Coronary artery (tissue), 2 donors: ENCODE measurements around the gene DENND6A.

Experiments
- DNase-seq: peaks from one replicate; pipeline ENCODE4 v3.0.0-alpha.2; 2017; ENCODE audit warnings: low spot score
- H3K27ac ChIP-seq, 2 donors: fragments of 200-600 bp; sonication (generic); one replicate each; pipeline ENCODE4 v1.5.1; 2016 to 2019
- H3K4me3 ChIP-seq: fragments of 200-600 bp; sonication (generic); 2 replicates; pipeline ENCODE4 v1.5.1; 2016; ENCODE audit warnings: mild to moderate bottlenecking, moderate library complexity
- TF ChIP-seq, protein P1 (sequence below): fragments of 200-600 bp; sonication (generic); IDR thresholded peaks from one replicate; pipeline ENCODE4 v1.5.1; 2019; ENCODE audit warnings: antibody characterized with exemption

The DENND6A gene

DNA sequence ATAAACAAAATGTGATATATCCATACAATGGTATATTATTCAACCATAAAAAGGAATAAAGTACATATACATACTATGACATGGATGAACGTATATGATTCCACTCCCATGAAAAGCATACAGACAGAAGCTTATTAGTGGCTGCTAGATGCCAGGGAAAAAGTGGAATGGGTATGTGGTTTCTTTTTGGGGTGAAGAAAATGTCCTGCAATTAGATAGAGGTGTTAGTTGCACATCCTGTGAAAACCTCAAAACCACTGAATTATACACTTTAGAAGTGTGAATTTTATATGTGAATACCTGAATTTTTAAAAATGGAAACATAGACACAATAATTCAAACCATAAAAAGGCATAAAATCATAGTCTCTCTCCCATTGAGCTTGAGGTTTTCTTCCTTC, 11.2 kb downstream of the DENND6A start:
- DNase-seq, result no peak
- Histone ChIP-seq H3K27ac (no peak overlapping the region), H3K4me3 (no peak overlapping the region)
- TF ChIP-seq, protein P1, sequence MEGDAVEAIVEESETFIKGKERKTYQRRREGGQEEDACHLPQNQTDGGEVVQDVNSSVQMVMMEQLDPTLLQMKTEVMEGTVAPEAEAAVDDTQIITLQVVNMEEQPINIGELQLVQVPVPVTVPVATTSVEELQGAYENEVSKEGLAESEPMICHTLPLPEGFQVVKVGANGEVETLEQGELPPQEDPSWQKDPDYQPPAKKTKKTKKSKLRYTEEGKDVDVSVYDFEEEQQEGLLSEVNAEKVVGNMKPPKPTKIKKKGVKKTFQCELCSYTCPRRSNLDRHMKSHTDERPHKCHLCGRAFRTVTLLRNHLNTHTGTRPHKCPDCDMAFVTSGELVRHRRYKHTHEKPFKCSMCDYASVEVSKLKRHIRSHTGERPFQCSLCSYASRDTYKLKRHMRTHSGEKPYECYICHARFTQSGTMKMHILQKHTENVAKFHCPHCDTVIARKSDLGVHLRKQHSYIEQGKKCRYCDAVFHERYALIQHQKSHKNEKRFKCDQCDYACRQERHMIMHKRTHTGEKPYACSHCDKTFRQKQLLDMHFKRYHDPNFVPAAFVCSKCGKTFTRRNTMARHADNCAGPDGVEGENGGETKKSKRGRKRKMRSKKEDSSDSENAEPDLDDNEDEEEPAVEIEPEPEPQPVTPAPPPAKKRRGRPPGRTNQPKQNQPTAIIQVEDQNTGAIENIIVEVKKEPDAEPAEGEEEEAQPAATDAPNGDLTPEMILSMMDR, result no peak

DNA sequence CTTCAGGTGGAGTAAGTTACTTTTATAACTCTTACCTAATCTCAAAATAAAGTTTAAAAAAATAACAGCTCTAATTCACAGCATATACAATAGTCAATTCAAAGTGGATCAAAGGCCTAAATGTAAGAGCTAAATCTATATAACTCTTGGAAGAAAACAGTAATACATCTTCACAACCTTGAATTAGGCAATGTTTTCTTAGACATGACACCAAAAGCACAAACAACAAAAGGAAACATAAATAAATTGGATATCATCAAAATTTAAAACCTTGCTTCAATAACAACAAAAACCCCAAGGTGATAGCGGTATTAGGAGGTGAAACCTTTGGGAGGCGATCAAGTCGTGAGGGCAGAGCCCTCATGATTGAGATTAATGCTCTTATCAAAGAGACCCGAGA, 12.8 kb downstream of the DENND6A start:
- H3K27ac ChIP-seq, result no peak overlapping the region
- TF ChIP-seq, protein P1, result no peak
- no peak for DNase-seq
- no peak overlapping the region for H3K4me3 ChIP-seq

DNA sequence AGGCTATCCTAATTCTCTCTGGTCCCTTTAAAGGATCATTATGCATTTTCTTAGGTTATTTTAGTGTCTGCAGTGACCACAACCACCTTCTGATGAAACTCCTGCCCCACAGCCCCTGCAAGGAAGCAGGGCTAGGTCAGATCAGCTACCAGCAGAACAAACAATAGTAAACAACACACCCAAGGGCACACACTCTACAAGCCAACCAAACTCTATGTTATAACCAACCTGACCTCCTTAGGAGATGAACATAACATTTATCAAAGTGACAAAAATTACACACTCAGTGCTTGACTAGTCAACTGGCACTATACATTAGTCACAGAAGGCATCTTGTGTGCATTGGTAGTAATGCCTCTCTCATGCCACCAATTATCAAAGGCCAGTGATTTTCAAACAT, 17.3 kb downstream of the DENND6A start:
- Histone ChIP-seq H3K27ac (no peak overlapping the region), H3K4me3 (no peak overlapping the region)
- no peak for DNase-seq
- TF ChIP-seq, protein P1, result no peak

DNA sequence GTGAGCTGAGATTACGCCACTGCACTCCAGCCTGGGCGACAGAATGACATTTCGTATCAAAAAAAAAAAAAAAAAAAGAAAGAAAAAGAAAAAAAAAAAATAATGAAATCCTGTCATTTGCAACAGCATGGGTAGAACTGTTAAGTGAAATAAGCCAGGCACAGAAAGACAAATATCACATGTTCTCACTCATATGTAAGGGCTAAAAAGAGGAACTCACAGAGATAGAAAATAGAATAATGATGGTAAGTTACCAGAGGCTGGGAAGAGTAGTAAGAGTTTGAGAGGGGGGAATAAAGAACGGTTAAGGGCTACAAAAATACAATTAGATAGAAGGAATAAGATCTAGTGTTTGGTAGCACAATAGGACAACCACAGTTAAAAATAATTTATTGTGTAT, 19.7 kb downstream of the DENND6A start:
- TF ChIP-seq, protein P1, result no peak
- no peak for DNase-seq
- no peak overlapping the region for H3K4me3 ChIP-seq
- no peak overlapping the region for H3K27ac ChIP-seq

DNA sequence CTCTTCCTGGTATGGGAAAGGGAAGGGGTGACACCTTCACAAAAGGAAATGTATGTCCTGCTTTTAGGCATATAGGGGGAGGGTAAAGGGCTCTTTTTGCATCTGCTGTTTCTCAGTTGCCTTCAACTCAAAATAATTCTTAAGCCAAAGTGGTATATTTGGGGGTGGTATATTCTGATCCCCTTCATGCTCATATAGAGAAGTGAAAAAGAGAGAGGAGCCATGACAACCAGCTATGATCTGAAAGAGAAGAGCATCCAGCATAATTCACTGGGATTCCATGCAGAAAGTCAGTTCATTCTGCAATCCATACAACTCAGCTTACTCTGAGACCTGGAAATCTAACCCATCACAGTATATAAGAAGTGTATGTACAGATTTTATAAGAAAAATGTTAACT, 22.3 kb downstream of the DENND6A start:
- TF ChIP-seq, protein P1, result no peak
- H3K4me3 ChIP-seq, result no peak overlapping the region
- no peak for DNase-seq
- H3K27ac ChIP-seq, result no peak overlapping the region

DNA sequence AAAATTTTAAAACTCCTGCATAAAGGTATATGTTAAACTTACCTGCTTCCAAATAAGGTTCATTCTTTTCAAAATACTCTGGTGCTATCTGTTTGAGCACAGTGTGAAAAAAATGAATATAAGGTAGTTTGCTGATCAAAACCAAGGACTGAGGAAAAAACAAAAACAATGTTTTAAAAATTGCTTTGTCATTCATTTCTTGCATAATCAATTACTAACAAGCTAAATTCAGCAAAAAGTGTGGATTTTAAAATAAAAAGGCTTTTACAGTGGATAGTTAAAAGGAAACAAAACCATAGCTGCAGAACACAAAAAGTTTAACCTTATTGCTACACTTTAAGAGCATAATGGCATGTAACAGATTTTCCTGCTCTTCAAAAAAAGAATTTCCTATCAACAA, 31.5 kb downstream of the DENND6A start:
- Histone ChIP-seq H3K27ac (no peak overlapping the region), H3K4me3 (no peak overlapping the region)
- TF ChIP-seq, protein P1, result no peak
- DNase-seq, result no peak

DNA sequence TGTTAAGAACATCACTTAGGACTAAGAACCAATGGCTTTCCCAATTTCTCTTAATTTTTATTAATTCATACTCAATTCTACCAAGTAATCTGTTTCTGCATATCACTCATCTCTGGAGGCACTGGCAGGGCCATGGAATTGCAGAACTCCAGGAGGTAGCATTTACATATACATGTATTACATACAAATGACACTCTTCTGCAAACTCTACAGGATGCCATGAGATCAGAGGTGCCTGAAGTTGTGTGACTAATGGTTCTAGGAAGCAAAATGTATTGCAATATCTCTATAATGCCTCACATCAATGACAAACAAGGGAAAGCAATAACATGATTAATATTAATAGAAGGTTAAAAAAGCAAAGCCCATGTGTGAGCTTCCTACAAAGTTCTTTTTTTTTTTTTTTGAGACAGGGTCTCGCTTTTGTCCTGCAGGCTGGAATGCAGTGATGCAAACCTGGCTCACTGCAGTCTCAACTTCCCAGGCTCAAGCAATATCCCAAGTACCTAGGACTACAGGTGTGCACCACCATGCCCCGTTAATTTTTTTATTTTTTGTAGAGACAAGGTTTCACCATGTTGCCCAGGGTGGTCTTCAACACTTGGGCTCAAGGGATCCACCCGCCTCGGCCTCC, 33.0 kb downstream of the DENND6A start:
- TF ChIP-seq, protein P1, result no peak
- no peak overlapping the region for H3K27ac ChIP-seq
- H3K4me3 ChIP-seq, result no peak overlapping the region
- no peak for DNase-seq
